ENCODE results near the gene RSU1.

RSU1 gene

DNA sequence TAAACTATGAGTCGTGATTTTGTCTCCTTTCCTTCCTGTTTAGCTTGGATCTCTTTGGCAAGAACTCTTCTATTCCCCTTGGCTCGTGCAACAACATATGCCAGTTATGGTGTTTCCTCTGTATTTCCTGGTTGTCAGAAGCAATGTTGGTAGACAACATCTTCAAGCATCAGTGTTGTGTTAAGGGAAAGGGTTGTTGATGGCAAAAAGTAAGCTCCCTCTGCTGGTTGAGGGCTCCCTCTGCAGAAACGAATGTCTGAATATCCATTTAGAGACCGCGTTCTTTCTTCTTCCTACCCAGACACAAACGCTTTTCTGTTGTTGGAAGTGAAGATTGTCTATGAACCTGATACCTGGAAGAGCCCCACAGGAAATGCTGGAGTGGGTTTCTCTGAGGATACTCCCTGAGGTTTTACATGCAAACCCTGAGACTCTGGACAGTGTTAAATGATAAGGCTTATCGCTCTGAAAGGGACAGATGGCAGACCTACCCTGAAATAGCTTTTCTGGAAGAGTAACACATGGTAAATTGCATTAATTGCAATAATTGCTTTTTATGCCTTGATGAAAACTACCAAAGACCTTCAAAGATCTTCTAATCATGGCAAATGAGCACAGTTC, 272.0 kb downstream of the RSU1 start:
- Mint-ChIP-seq H3K4me3 (no peak overlapping the region), H3K4me1 (ENCODE audit: low read depth) (peaks cover 1% of the 10 kb centered on the region), H3K27ac (no peak overlapping the region), H3K27me3 (ENCODE audit: low read depth) (peaks cover 4% of the 10 kb centered on the region), H3K9me3 (no peaks in the 10 kb centered on the region), H3K36me3 (ENCODE audit: low read depth) (no peaks in the 10 kb centered on the region)
- no peak for DNase-seq (ENCODE audit: low spot score)

DNA sequence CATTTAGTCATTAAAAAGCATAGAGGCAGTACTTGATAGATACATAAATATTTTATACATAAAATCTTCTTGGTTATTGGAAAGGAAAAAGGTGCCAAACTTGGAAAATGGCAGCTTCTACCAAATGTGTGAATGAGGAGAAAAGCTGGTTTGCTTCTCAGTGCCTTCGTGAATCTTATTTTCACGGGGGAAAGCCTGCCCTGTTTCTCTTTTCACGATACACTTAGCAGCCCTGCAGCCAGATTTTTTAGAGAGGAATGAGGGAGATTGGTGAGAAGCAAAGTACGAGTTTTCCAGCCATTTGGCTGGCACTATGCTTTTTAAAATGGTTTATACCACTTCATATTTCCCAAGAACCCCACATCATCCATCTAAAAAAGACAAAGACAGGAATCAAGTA, 272.6 kb downstream of the RSU1 start:
- H3K9me3 Mint-ChIP-seq = no peaks in the 10 kb centered on the region
- H3K27me3 Mint-ChIP-seq (ENCODE audit: low read depth) = peaks cover 4% of the 10 kb centered on the region
- no peak overlapping the region for H3K4me3 Mint-ChIP-seq
- H3K27ac Mint-ChIP-seq = no peak overlapping the region
- no peak for DNase-seq (ENCODE audit: low spot score)
- no peaks in the 10 kb centered on the region for H3K36me3 Mint-ChIP-seq (ENCODE audit: low read depth)
- H3K4me1 Mint-ChIP-seq (ENCODE audit: low read depth) = peaks cover 1% of the 10 kb centered on the region

DNA sequence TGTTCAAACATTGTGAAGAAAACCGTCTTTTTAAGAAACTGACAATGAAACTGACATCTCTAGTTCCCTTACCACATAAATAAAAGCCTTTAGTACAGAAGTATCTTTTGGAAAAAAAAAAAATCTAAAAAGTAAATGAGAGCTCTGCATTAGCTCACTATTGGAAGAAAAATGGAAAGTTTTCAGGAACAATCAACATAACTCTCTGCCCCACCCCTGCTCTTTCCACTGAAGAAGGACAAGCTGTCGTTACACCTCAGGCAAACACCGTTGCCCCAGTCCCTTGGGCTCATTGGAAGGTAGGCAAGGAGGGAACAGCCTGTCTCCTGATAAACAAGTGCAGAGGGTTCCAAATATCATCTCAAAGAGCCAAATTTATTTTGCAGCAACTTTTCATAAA, 273.1 kb downstream of the RSU1 start:
- no peak overlapping the region for H3K4me3 Mint-ChIP-seq
- no peak overlapping the region for H3K27ac Mint-ChIP-seq
- H3K4me1 Mint-ChIP-seq (ENCODE audit: low read depth) = peaks cover 1% of the 10 kb centered on the region
- no peak for DNase-seq (ENCODE audit: low spot score)
- no peaks in the 10 kb centered on the region for H3K9me3 Mint-ChIP-seq
- peaks cover 4% of the 10 kb centered on the region for H3K27me3 Mint-ChIP-seq (ENCODE audit: low read depth)
- no peaks in the 10 kb centered on the region for H3K36me3 Mint-ChIP-seq (ENCODE audit: low read depth)

Data from T-helper 2 cell treated with Interferon-gamma antibody and Interleukin-4, amounts not matched to agents 5 μg/mL and 100 μg/mL, for 36 hours (primary cell).